Fibroblast of skin of right quadriceps (primary cell): ENCODE data around the gene CELA2B.

ENCODE experiments used
- DNase-seq: peaks from one replicate; pipeline ENCODE4 v3.0.0-alpha.2; 2013

Gene CELA2B

GRCh38 chr1:15526490-15527339 is 50.8 kb downstream of the CELA2B start, which contains the start of gene DNAJC16:
DNAJC16 (plus strand) TSS chr1:15526848; CDS start chr1:15529106, 2,258 bp downstream.
- peak; percentile 100 for DNase-seq

GRCh38 chr1:15531003-15531402 is 55.1 kb downstream of the CELA2B start:
- DNase-seq: no peak

- DNase-seq: no peak
Observed at GRCh38 chr1:15531682-15532081, 55.8 kb downstream of the CELA2B start.

- DNase-seq: no peak
Observed at GRCh38 chr1:15538771-15539170, 62.9 kb downstream of the CELA2B start.

GRCh38 chr1:15540186-15540585 is 64.3 kb downstream of the CELA2B start:
- peak; percentile 62 for DNase-seq
